Urothelium cell line (cell line): ENCODE data around the gene RALA.
A peak's percentile ranks its signal among the peaks of the same experiment; 100 is the strongest.
"Not testable (repeated sequence)": the region's sequence is repeated elsewhere in the genome, so short reads cannot be mapped to it uniquely, and the experiment has no call there.

Experiments used
- DNase-seq: peaks from one replicate; pipeline ENCODE4 v3.0.0; 2011; ENCODE audit warnings: low spot score, mixed read lengths
- FAIRE-seq: peaks from 2 replicates; lab custom pipeline; 2011; peaks lifted over from hg19 to GRCh38; lab: Jason Lieb, UNC

The RALA gene

GRCh38 chr7:39721919-39722597, 98.7 kb downstream of the RALA start:
- FAIRE-seq (no peak), DNase-seq (no peak)

GRCh38 chr7:39727231-39728012, 104.0 kb downstream of the RALA start:
- FAIRE-seq (no peak), DNase-seq (no peak)

GRCh38 chr7:39732837-39733804, 109.7 kb downstream of the RALA start:
- DNase-seq (peak; percentile 97), FAIRE-seq (peak; percentile 50)

GRCh38 chr7:39733881-39734632, 110.7 kb downstream of the RALA start:
- FAIRE-seq (no peak), DNase-seq (peak; percentile 59)

GRCh38 chr7:39734633-39735004, 111.2 kb downstream of the RALA start:
- no peak for FAIRE-seq
- no peak for DNase-seq

- DNase-seq, result no peak
- no peak for FAIRE-seq
These were observed 112.5 kb downstream of the RALA start for GRCh38 chr7:39735903-39736302.

GRCh38 chr7:39741942-39742623, 118.7 kb downstream of the RALA start:
- peak; percentile 13 for FAIRE-seq
- DNase-seq, result no peak

- no peak for DNase-seq
- no peak for FAIRE-seq
These were observed 121.2 kb downstream of the RALA start for GRCh38 chr7:39744620-39745019.

- no peak for DNase-seq
- FAIRE-seq, result no peak
These were observed 121.9 kb downstream of the RALA start for GRCh38 chr7:39745320-39745719.

GRCh38 chr7:39746103-39746819, 122.9 kb downstream of the RALA start:
- peak; percentile 56 for FAIRE-seq

GRCh38 chr7:39749177-39749576, 125.8 kb downstream of the RALA start:
- FAIRE-seq, result no peak
- peak; percentile 56 for DNase-seq

More at GRCh38 chr7:39746103-39746819, 122.9 kb downstream of the RALA start:
- peak; percentile 87 for DNase-seq

GRCh38 chr7:39749717-39750116, 126.3 kb downstream of the RALA start:
- FAIRE-seq (no peak), DNase-seq (no peak)

- FAIRE-seq, result no peak
- DNase-seq, result no peak
These were observed 127.1 kb downstream of the RALA start for GRCh38 chr7:39750253-39751077.

GRCh38 chr7:39753237-39753636, 129.9 kb downstream of the RALA start:
- DNase-seq, FAIRE-seq: not testable (repeated sequence)

GRCh38 chr7:39753823-39754325, 130.5 kb downstream of the RALA start:
- FAIRE-seq (peak; percentile 56), DNase-seq (no peak)

GRCh38 chr7:39754326-39755120, 131.2 kb downstream of the RALA start:
- no peak for DNase-seq
- FAIRE-seq, result no peak

GRCh38 chr7:39757604-39758003, 134.2 kb downstream of the RALA start:
- FAIRE-seq (no peak), DNase-seq (no peak)
